HG02588 (cell line): ENCODE measurements around the gene DYNC1I1.

ENCODE experiments used
- ATAC-seq: cut with Tn5 transposase; IDR thresholded peaks from one replicate; pipeline ENCODE4 v1.9.1; 2021; ENCODE audit warnings: mild to moderate bottlenecking, moderate library complexity; ENCODE audit not compliant: unreplicated experiment

The DYNC1I1 gene

GRCh38 chr7:96013836-96014235, 241.5 kb downstream of the DYNC1I1 start:
- ATAC-seq = no peak

DNA sequence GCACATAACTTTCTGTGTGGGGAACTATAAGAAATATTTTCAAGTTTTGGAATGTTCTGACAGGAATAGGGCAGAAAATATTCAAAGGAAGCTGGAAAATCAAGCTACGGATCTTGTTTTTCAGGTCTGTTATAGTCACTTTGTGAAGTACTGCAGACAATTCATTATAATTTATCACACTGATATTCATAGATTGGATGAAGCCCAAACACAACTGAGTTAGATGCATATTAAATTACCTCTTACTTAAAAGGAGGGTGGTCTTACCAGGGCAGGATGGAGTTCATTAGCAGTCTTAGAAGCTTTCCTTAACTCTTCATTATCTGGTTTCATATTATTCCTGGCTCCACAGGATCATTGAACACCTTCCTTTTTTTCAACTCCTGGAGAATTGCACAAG, 242.3 kb downstream of the DYNC1I1 start:
- no peak for ATAC-seq

GRCh38 chr7:96016056-96016586, 243.8 kb downstream of the DYNC1I1 start:
- no peak for ATAC-seq

- no peak for ATAC-seq
Measured at GRCh38 chr7:96016735-96017134, 244.4 kb downstream of the DYNC1I1 start.

DNA sequence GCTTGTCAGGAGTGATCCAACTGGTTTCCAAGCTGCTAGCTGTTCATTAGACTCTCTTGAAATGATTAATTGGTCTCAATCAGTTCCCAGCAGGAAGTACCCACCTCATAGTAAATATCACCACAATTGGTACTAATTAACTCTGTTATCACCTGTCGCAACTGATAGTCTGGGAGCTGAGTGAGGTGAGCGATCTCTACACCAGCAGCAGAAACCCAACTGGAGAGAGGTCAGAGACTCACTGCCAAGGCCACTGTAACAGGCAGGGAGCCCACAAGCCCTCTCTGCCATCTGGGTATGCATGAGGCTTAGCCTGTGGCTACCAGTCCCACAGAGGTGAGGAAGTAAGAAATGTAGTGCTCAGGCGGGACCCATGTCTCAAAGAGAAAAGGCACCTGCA, 245.5 kb downstream of the DYNC1I1 start:
- no peak for ATAC-seq

- no peak for ATAC-seq
Measured at GRCh38 chr7:96021568-96021967, 249.2 kb downstream of the DYNC1I1 start.

DNA sequence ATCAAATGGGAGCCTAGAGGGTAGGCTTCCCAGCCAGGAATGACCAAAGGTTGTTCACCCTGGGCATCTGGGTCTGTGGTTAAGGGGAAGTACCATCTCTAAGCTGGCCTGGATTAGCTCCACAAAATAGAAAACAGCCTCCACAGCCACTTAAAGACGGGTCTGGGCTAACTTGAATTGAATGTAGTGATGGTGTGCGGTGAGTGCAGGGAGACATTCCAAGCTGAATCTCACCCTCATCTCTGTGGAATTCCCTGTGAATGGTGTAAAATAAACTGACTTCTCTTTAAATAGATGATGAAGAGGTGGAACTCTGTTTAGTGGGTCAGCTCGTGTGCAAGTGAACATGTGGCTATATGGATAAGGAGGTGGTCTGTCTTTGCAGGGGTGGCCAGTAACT, 251.0 kb downstream of the DYNC1I1 start:
- ATAC-seq = no peak

GRCh38 chr7:96026010-96026409, 253.7 kb downstream of the DYNC1I1 start:
- no peak for ATAC-seq

GRCh38 chr7:96026611-96027010, 254.3 kb downstream of the DYNC1I1 start:
- ATAC-seq = no peak

DNA sequence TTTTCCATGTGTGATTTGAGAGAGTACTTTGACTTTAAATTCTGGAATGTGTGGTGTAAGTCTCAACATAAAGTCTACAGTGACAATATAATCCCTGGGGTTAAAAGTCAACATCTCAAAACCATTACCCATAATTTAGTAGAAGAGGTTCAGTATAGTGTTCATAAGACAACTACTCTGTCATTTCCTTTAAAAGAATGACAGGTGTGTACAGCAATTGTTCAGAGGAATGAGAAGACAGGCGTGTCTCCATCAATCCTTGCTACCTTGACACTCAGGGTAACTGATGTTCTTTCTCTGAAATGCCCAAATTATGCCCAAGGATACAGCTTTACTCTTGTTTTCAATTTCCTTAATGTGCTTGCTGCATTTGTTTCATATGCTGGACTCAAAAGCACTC, 256.4 kb downstream of the DYNC1I1 start:
- no peak for ATAC-seq

- ATAC-seq = no peak
Measured at GRCh38 chr7:96033009-96033598, 260.8 kb downstream of the DYNC1I1 start.

DNA sequence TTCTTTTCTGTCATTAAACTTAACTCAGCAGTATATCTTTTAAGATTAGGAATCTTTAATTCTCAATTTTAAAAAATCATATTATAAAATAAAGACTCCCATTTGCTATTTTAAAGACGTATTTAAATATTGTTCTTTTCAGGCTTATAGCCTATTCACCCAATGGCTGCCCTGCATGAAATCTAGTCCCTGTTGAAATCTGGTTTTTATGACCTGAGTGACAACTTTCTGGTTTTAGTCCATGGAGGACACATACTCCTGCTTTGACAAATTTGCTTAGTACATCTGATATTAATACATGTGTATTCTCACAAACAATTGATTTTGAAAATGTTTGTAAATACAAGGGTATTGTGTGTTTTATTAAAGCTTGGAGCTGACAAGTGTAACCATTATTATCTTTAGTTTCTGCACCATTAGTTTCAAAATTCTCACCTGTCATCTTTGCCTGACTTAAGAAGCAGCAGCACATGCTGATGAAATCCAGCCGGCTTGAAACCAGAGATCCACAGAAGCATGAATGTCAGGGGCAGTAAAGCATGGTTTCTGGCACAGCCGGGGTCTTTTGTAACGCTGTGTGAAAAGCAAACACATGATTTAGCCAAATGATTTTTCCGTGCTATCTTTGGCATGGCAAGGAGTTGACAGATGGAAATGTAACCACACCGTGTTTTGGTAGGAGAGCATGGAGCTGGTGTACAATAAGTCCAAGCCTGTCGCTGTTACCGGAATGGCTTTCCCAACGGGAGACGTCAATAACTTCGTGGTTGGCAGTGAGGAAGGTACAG, 262.8 kb downstream of the DYNC1I1 start:
- ATAC-seq = no peak

DNA sequence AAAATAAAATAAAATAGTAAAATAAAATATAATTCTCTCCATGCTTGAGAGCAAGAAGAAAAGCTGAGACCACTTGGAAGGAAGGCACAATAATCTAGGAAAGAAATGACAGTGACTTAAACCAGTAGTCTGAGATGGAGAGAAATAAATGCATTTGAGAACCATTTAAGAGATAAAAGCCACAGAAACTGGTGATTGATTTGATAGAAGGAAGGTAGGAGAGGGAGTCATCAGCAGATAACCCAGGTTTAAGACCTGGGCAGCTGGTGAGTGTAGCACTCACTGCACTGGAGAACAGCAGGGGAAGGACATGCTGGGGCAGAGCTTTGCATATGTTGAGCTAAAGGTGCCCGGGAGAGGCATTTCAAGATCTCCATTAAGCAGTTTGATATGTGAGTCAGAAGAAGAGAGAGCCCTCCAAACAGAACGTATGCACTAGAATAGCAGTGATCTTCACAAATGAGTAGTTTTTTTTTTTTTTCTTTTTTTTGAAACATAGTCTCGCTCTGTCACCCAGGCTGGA, 268.0 kb downstream of the DYNC1I1 start:
- ATAC-seq = no peak

DNA sequence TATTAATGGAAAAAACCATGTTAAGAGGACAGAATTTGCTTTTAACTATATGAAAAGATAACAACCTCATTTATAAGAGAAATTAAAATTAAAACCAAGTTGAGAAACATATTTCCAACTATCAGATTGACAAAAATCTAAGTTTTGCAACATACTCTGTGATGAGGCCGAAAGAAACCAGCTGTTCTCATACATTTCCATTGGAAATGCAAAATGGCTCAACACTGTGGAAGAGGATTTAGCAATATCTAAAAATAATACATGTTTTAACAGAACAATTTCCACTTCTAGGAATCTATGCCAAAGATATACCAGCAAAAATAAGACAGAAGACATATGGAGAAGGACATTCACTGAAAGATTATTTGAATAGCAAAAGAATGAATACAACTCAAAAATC, 268.8 kb downstream of the DYNC1I1 start:
- ATAC-seq = no peak

- ATAC-seq = no peak
Measured at GRCh38 chr7:96045181-96045580, 272.8 kb downstream of the DYNC1I1 start.

DNA sequence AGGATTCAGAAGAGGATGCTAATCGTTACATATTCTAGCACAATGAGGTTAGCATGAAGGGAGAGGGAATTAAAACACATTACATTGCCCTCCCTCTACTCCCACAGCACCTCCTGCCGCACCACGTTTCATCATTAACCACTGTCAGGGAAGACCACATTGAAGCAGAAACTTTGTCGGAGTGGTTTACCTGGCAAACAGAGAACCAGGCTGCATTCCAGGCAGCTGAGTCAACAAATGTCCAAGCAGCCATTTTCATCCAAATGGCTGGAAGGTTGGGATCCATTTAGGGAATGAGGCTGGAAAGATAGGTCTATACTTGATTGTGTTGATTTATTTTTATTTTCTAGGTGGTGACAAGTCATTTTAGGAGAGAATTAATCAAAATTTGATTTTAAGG, 273.6 kb downstream of the DYNC1I1 start:
- no peak for ATAC-seq

DNA sequence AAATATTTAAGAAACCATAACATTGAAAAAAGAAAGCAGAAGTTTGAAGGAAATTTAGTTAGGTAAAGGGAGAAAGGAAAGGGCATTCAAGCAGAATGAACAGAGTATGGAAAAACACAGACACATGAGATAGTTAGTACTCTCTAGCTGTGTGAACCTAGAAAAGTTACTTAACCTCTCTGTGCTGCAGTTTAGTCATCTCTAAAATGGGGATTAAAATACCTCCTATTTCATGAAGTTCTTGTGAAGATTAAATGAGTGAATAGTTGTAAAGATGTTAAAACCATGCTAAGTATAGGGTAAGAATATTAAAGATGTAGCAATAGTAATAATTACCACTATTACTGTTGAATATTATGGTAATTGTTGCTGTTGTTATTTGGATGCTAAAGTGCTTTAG, 279.9 kb downstream of the DYNC1I1 start:
- no peak for ATAC-seq

- ATAC-seq = no peak
Measured at GRCh38 chr7:96052860-96053470, 280.6 kb downstream of the DYNC1I1 start.

DNA sequence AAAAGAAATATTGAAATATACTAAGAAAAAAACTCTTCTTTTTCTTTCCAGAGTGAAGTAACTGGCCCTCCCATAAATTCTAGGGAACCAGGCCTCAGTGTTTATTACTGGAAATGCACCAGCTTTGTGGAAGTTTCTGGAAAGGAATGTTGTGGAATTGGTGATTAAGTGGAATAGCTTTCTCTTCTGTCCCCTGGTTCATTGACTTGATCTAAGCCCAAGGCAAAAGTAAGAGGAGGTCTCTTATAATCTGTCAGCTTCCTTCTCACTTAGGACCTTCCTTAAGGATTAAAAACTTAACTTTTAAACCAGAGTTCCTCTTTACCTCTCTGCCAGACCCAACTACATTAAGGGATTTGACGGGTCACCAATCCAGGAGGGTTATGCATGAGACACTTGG, 283.4 kb downstream of the DYNC1I1 start:
- ATAC-seq = no peak

DNA sequence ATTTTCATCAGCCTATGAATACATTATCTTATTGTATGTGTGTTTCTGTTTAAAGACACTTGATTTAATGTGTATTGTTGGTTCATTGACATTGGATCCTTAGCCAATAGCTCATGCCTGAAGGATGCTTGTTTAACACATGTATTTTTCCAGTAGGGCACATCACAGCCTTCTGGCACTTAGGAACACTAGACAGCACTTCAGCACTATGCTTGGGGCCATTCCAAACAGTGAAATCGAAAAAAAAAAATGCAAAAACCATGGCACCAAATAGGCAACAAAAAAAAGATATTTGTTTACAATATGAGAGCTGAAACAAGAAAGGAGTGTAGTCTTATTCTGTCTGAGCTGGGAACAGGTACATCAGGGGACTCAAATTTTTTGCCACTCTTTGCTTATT, 286.7 kb downstream of the DYNC1I1 start:
- no peak for ATAC-seq

- ATAC-seq = no peak
Measured at GRCh38 chr7:96061009-96061408, 288.7 kb downstream of the DYNC1I1 start.

DNA sequence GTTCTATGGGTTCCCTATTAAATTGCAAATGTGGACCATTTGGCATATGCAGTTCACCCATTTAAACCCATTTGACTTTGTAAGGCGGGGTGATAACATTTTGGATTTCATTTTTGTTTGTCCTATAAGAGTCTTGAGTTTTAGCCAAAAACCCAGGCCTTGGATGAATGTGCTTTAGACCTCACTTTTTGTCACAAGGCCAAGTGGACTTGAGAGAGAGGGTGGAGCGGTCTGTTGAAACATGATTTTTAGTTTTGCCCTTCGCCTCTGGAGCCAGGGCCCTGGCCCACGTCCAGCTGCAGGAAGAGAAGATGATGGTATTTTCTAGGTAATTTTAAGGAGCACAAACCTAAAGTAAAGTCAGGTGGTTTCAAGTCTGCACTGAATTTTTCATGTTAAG, 289.5 kb downstream of the DYNC1I1 start:
- no peak for ATAC-seq
